ENCODE measurements around the gene CLPSL2.

GRCh38 chr6:35782424-35782823, 6.0 kb downstream of the CLPSL2 start:
- TF ChIP-seq POLR2AphosphoS2 (IDR thresholded peaks at IDR 0.05; ENCODE audit: low read depth, low read length): no peak
- TF ChIP-seq BCLAF1 (IDR thresholded peaks at IDR 0.05): no peak
- no peak for TF ChIP-seq PAX8 (IDR thresholded peaks at IDR 0.05)
- TF ChIP-seq TARDBP (IDR thresholded peaks at IDR 0.05; ENCODE audit: borderline replicate concordance): no peak
- TF ChIP-seq EP300 (IDR thresholded peaks at IDR 0.05; ENCODE audit: borderline replicate concordance in 1 of 2, control insufficient read depth in 1 of 2, low read depth in 2 of 2, low read length in 2 of 2): no peak
- no peak for TF ChIP-seq USF2 (IDR thresholded peaks at IDR 0.05; ENCODE audit: borderline replicate concordance, low read depth, low read length)
